ENCODE results near the gene MTHFSD. TPM values are rescaled to one million over a fixed set of nuclear protein-coding genes. Genes with fewer than 3 reads are reported as not detected.

MTHFSD gene
- total and polyA plus RNA-seq, 7 experiments from 2014 or later = 16.7 to 46.7 (median 28.1) TPM

- Histone ChIP-seq H3K36me3 (ENCODE audit: control insufficient read depth in 2 of 3, insufficient read depth in 3 of 3, low read length in 3 of 3) (no peaks in the 10 kb centered on the region), H3K27ac (ENCODE audit: low read depth, low read length) (no peak overlapping the region), H3K9me3 (ENCODE audit: control insufficient read depth in 2 of 3, low read length in 3 of 3) (no peaks in the 10 kb centered on the region), H3K4me3 (ENCODE audit: low read length) (no peak overlapping the region), H3K4me1 (ENCODE audit: control insufficient read depth in 2 of 2, insufficient read depth in 2 of 2, low read length in 2 of 2) (no peaks in the 10 kb centered on the region), H3K27me3 (ENCODE audit: control insufficient read depth in 2 of 2, insufficient read depth in 2 of 2, low read length in 2 of 2) (peaks cover 7% of the 10 kb centered on the region in 2 donors)
- ChIA-PET POLR2A (no interaction called here), CTCF (no interaction called here)
- DNase-seq (no peak), ATAC-seq (no peak)
- Mint-ChIP-seq H3K4me1 (peaks cover 11 to 35% (median 33%) of the 10 kb centered on the region in 7 donors), H3K36me3 (peaks cover 0 to 6% (median 0%) of the 10 kb centered on the region in 5 donors), H3K4me3 (peak overlapping the region; percentile 42 to 88 (median 82)), H3K27me3 (peaks cover 61 to 75% (median 64%) of the 10 kb centered on the region in 5 donors), H3K9me3 (peaks cover 0 to 2% (median 0%) of the 10 kb centered on the region in 11 donors), H3K27ac (peak overlapping the region in 1 of 9 donors; percentile 77)
- intact Hi-C loops (cut with micrococcal nuclease) = loop anchor here in 1 of 2 donors (5.0 kb wide), 1 partner anchor 59 kb away; the partner anchor contains the start of gene FOXC2
Observed at GRCh38 chr16:86508028-86508946, 46.7 kb downstream of the MTHFSD start.

- ATAC-seq (no peak), DNase-seq (no peak)
- H3K27me3 Mint-ChIP-seq = peaks cover 63 to 75% (median 66%) of the 10 kb centered on the region in 5 donors
- no peak overlapping the region for H3K4me3 ChIP-seq (ENCODE audit: low read length)
- peak overlapping the region; percentile 19 to 88 (median 70) for H3K4me3 Mint-ChIP-seq
- CTCF ChIA-PET = no interaction called here
- H3K27ac ChIP-seq (ENCODE audit: low read depth, low read length) = no peak overlapping the region
- H3K9me3 ChIP-seq (ENCODE audit: control insufficient read depth in 2 of 3, low read length in 3 of 3) = no peaks in the 10 kb centered on the region
- peaks cover 0 to 6% (median 0%) of the 10 kb centered on the region in 5 donors for H3K36me3 Mint-ChIP-seq
- H3K4me1 ChIP-seq (ENCODE audit: control insufficient read depth in 2 of 2, insufficient read depth in 2 of 2, low read length in 2 of 2) = no peaks in the 10 kb centered on the region
- H3K9me3 Mint-ChIP-seq = peaks cover 0 to 2% (median 0%) of the 10 kb centered on the region in 11 donors
- POLR2A ChIA-PET = no interaction called here
- H3K4me1 Mint-ChIP-seq = peaks cover 11 to 35% (median 33%) of the 10 kb centered on the region in 7 donors
- intact Hi-C loops (cut with micrococcal nuclease) = loop anchor here in 1 of 2 donors (5.0 kb wide), 1 partner anchor 60 kb away; the partner anchor contains the start of gene FOXC2
- H3K27me3 ChIP-seq (ENCODE audit: control insufficient read depth in 2 of 2, insufficient read depth in 2 of 2, low read length in 2 of 2) = peaks cover 5 to 10% of the 10 kb centered on the region in 2 donors
- peak overlapping the region in 2 of 9 donors; percentile 21 to 77 for H3K27ac Mint-ChIP-seq
- H3K36me3 ChIP-seq (ENCODE audit: control insufficient read depth in 2 of 3, insufficient read depth in 3 of 3, low read length in 3 of 3) = no peaks in the 10 kb centered on the region
Observed at GRCh38 chr16:86507173-86508027, 47.6 kb downstream of the MTHFSD start.

GRCh38 chr16:86505899-86506864 is 48.9 kb downstream of the MTHFSD start:
- H3K9me3 Mint-ChIP-seq = peaks cover 0 to 2% (median 0%) of the 10 kb centered on the region in 11 donors
- H3K27ac Mint-ChIP-seq = peak overlapping the region in 1 of 9 donors; percentile 74
- Histone ChIP-seq H3K4me3 (ENCODE audit: low read length) (no peak overlapping the region), H3K9me3 (ENCODE audit: control insufficient read depth in 2 of 3, low read length in 3 of 3) (no peaks in the 10 kb centered on the region), H3K4me1 (ENCODE audit: control insufficient read depth in 2 of 2, insufficient read depth in 2 of 2, low read length in 2 of 2) (no peaks in the 10 kb centered on the region), H3K27ac (ENCODE audit: low read depth, low read length) (no peak overlapping the region), H3K36me3 (ENCODE audit: control insufficient read depth in 2 of 3, insufficient read depth in 3 of 3, low read length in 3 of 3) (no peaks in the 10 kb centered on the region), H3K27me3 (ENCODE audit: control insufficient read depth in 2 of 2, insufficient read depth in 2 of 2, low read length in 2 of 2) (peaks cover 10 to 12% of the 10 kb centered on the region in 2 donors)
- intact Hi-C loops (cut with micrococcal nuclease) = loop anchor here in 1 of 2 donors (5.0 kb wide), 1 partner anchor 61 kb away; the partner anchor contains the start of gene FOXC2
- ATAC-seq (no peak), DNase-seq (no peak)
- peaks cover 0 to 6% (median 0%) of the 10 kb centered on the region in 5 donors for H3K36me3 Mint-ChIP-seq
- peak overlapping the region; percentile 11 to 75 (median 54) for H3K4me3 Mint-ChIP-seq
- H3K4me1 Mint-ChIP-seq = peaks cover 11 to 35% (median 31%) of the 10 kb centered on the region in 7 donors
- H3K27me3 Mint-ChIP-seq = peaks cover 71 to 76% (median 75%) of the 10 kb centered on the region in 5 donors
- ChIA-PET CTCF (no interaction called here), POLR2A (no interaction called here)

GRCh38 chr16:86505185-86505898 is 49.7 kb downstream of the MTHFSD start:
- no peak overlapping the region for H3K27ac ChIP-seq (ENCODE audit: low read depth, low read length)
- peaks cover 0 to 2% (median 0%) of the 10 kb centered on the region in 11 donors for H3K9me3 Mint-ChIP-seq
- ChIA-PET CTCF (no interaction called here), POLR2A (no interaction called here)
- no peaks in the 10 kb centered on the region for H3K36me3 ChIP-seq (ENCODE audit: control insufficient read depth in 2 of 3, insufficient read depth in 3 of 3, low read length in 3 of 3)
- intact Hi-C loops (cut with micrococcal nuclease) = loop anchor here in 1 of 2 donors (5.0 kb wide), 1 partner anchor 62 kb away; the partner anchor contains the start of gene FOXC2
- no peak overlapping the region for H3K4me3 ChIP-seq (ENCODE audit: low read length)
- no peaks in the 10 kb centered on the region for H3K4me1 ChIP-seq (ENCODE audit: control insufficient read depth in 2 of 2, insufficient read depth in 2 of 2, low read length in 2 of 2)
- H3K4me1 Mint-ChIP-seq = peaks cover 11 to 33% (median 31%) of the 10 kb centered on the region in 7 donors
- ATAC-seq (no peak), DNase-seq (no peak)
- peak overlapping the region in 1 of 9 donors; percentile 77 for H3K27ac Mint-ChIP-seq
- H3K9me3 ChIP-seq (ENCODE audit: control insufficient read depth in 2 of 3, low read length in 3 of 3) = no peaks in the 10 kb centered on the region
- H3K27me3 Mint-ChIP-seq = peaks cover 77 to 81% (median 79%) of the 10 kb centered on the region in 5 donors
- peaks cover 0 to 6% (median 0%) of the 10 kb centered on the region in 5 donors for H3K36me3 Mint-ChIP-seq
- H3K4me3 Mint-ChIP-seq = peak overlapping the region in 8 of 10 donors; percentile 26 to 75 (median 46)
- peaks cover 10 to 12% of the 10 kb centered on the region in 2 donors for H3K27me3 ChIP-seq (ENCODE audit: control insufficient read depth in 2 of 2, insufficient read depth in 2 of 2, low read length in 2 of 2)

GRCh38 chr16:86504315-86505184 is 50.5 kb downstream of the MTHFSD start:
- CTCF ChIA-PET = no interaction called here
- H3K27me3 ChIP-seq (ENCODE audit: control insufficient read depth in 2 of 2, insufficient read depth in 2 of 2, low read length in 2 of 2) = peaks cover 10 to 12% of the 10 kb centered on the region in 2 donors

More at GRCh38 chr16:86504315-86505184, 50.5 kb downstream of the MTHFSD start:
- Mint-ChIP-seq H3K27me3 (peaks cover 82 to 89% (median 85%) of the 10 kb centered on the region in 5 donors), H3K4me3 (peak overlapping the region in 7 of 10 donors; percentile 26 to 71 (median 55)), H3K27ac (peak overlapping the region in 1 of 9 donors; percentile 77), H3K4me1 (peaks cover 11 to 33% (median 31%) of the 10 kb centered on the region in 7 donors), H3K9me3 (peaks cover 0 to 2% (median 0%) of the 10 kb centered on the region in 11 donors), H3K36me3 (peaks cover 0 to 6% (median 0%) of the 10 kb centered on the region in 5 donors)
- POLR2A ChIA-PET = no interaction called here
- no peaks in the 10 kb centered on the region for H3K4me1 ChIP-seq (ENCODE audit: control insufficient read depth in 2 of 2, insufficient read depth in 2 of 2, low read length in 2 of 2)
- DNase-seq (no peak), ATAC-seq (peak; percentile 7)
- no peak overlapping the region for H3K4me3 ChIP-seq (ENCODE audit: low read length)
- H3K9me3 ChIP-seq (ENCODE audit: control insufficient read depth in 2 of 3, low read length in 3 of 3) = no peaks in the 10 kb centered on the region
- H3K36me3 ChIP-seq (ENCODE audit: control insufficient read depth in 2 of 3, insufficient read depth in 3 of 3, low read length in 3 of 3) = no peaks in the 10 kb centered on the region
- intact Hi-C loops (cut with micrococcal nuclease) = loop anchor here in 1 of 2 donors (5.0 kb wide), 1 partner anchor 63 kb away; the partner anchor contains the start of gene FOXC2
- H3K27ac ChIP-seq (ENCODE audit: low read depth, low read length) = no peak overlapping the region

All from naive thymus-derived CD4-positive, alpha-beta T cell (primary cell).